ENCODE results near the gene ZSCAN32. TPM values are rescaled to one million over a fixed set of nuclear protein-coding genes. Genes with fewer than 3 reads are reported as not detected.

The ZSCAN32 gene
- total and polyA plus RNA-seq, 2 of the 8 experiments (the other 6 are each of a cell fraction or from before 2014, with no cell fraction given): 13.4 to 22.0 TPM

GRCh38 chr16:3389663-3390338 lies 11.0 kb downstream of the ZSCAN32 start:
- Histone ChIP-seq H4K8ac (ENCODE audit: extremely low read depth, insufficient read depth, low read length) (no peak overlapping the region), H2AFZ (ENCODE audit: low read length) (no peak overlapping the region), H3K9me3 (ENCODE audit: insufficient read depth in 2 of 2, low read depth in 1 of 2, low read length in 1 of 2) (peaks cover 10 to 18% of the 10 kb centered on the region in 2 experiments), H4K20me1 (replicated peaks in 1 of 2; ENCODE audit: control insufficient read depth in 1 of 2, insufficient read depth in 2 of 2, low read length in 2 of 2) (no peaks in the 10 kb centered on the region), H3K27me3 (replicated peaks in 1 of 4; ENCODE audit: control insufficient read depth in 3 of 4, extremely low read depth in 1 of 4, insufficient read depth in 3 of 4, low read length in 3 of 4) (no peaks in the 10 kb centered on the region), H2AK5ac (ENCODE audit: low read depth, low read length) (no peak overlapping the region), H3K14ac (ENCODE audit: insufficient read length) (no peak overlapping the region), H3K23me2 (ENCODE audit: low read depth, low read length) (no peaks in the 10 kb centered on the region), H3K4me1 (replicated peaks in 1 of 4; ENCODE audit: control insufficient read depth in 3 of 4, insufficient read depth in 4 of 4, low read length in 3 of 4) (no peaks in the 10 kb centered on the region), H3K9ac (replicated peaks in 1 of 4; ENCODE audit: extremely low read depth in 1 of 4, low read depth in 3 of 4, low read length in 3 of 4) (no peak overlapping the region), H4K5ac (ENCODE audit: insufficient read length, low read depth, low read length) (no peak overlapping the region), H3K27ac (ENCODE audit: low read depth, low read length) (no peak overlapping the region), H3K56ac (replicated peaks; ENCODE audit: insufficient read length, low read depth, low read length) (no peak overlapping the region), H2BK12ac (ENCODE audit: low read depth, low read length) (no peak overlapping the region), H3K4me2 (ENCODE audit: insufficient read depth in 1 of 2, low read depth in 2 of 2, low read length in 2 of 2) (no peak overlapping the region), H2BK15ac (ENCODE audit: low read length) (no peak overlapping the region), H3K4ac (replicated peaks; ENCODE audit: insufficient read length, low read depth, low read length) (no peak overlapping the region), H2BK5ac (ENCODE audit: low read depth, low read length) (no peak overlapping the region), H2BK120ac (replicated peaks; ENCODE audit: low read depth, low read length) (no peak overlapping the region), H2BK20ac (ENCODE audit: low read length) (no peak overlapping the region), H3K79me1 (ENCODE audit: low read depth, low read length) (no peaks in the 10 kb centered on the region), H3K79me2 (ENCODE audit: control insufficient read depth in 1 of 2, insufficient read depth in 2 of 2, low read length in 2 of 2) (no peaks in the 10 kb centered on the region; a peak in 1 of 4 replicates), H4K91ac (replicated peaks; ENCODE audit: insufficient read length, low read length) (no peak overlapping the region), H3K18ac (ENCODE audit: extremely low read depth, low read length) (no peak overlapping the region), H3K36me3 (ENCODE audit: control insufficient read depth in 2 of 4, insufficient read depth in 4 of 4, low read length in 3 of 4) (peaks cover 3 to 65% (median 38%) of the 10 kb centered on the region in 4 experiments; a peak in 6 of 8 replicates), H3K23ac (ENCODE audit: insufficient read length) (no peak overlapping the region), H3K4me3 (ENCODE audit: extremely low read depth in 1 of 4, insufficient read depth in 2 of 4, low read depth in 3 of 4, low read length in 4 of 4) (no peak overlapping the region)
- ChIA-PET CTCF (ENCODE audit: partially characterized antibody) (no interaction called here), POLR2A (ENCODE audit: partially characterized antibody) (no interaction called here)
- FAIRE-seq (no peak), DNase-seq (ENCODE audit: low read depth in 1 of 2, low spot score in 2 of 2) (no peak)
- WGBS, 2 experiments (ENCODE audit: extremely low coverage in 1 of 2, insufficient coverage in 1 of 2, insufficient read length in 1 of 2, insufficient replicate concordance in 2 of 2, low coverage in 1 of 2, low lambda C conversion rate in 2 of 2, missing lambda C conversion rate in 1 of 2): 97% methylated on average over 9 of the region's 9 CpGs; no CpG with 5 or more reads in 1 of the 2 experiments
- no peak for TF ChIP-seq SUZ12 (IDR thresholded peaks at IDR 0.05; ENCODE audit: low read length)
- no peak for TF ChIP-seq SIRT6 (IDR thresholded peaks at IDR 0.05; ENCODE audit: low read length)
- TF ChIP-seq NRF1 (IDR thresholded peaks at IDR 0.05; ENCODE audit: low read depth, low read length): no peak
- no peak for TF ChIP-seq KDM4A (IDR thresholded peaks at IDR 0.05; ENCODE audit: low read depth, low read length, severe bottlenecking)
- no peak for TF ChIP-seq ATF3 (IDR thresholded peaks at IDR 0.05; ENCODE audit: insufficient read depth, low read depth, low read length)
- no peak for TF ChIP-seq TAF7 (optimal IDR thresholded peaks at IDR 0.05; ENCODE audit: borderline replicate concordance, low read depth, low read length)
- no peak for TF ChIP-seq RNF2 (IDR thresholded peaks at IDR 0.05; ENCODE audit: borderline replicate concordance, low read depth, low read length, missing control alignments, poor library complexity, severe bottlenecking)
- no peak for TF ChIP-seq CREB1 (IDR thresholded peaks at IDR 0.05)
- no peak for TF ChIP-seq CEBPB (IDR thresholded peaks at IDR 0.05; ENCODE audit: low read depth, low read length)
- TF ChIP-seq POLR2A (IDR thresholded peaks at IDR 0.05; ENCODE audit: control extremely low read depth in 1 of 2, low read depth in 2 of 2, low read length in 2 of 2): no peak
- no peak for TF ChIP-seq CBX5 (IDR thresholded peaks at IDR 0.05; ENCODE audit: low read depth, low read length)
- TF ChIP-seq SP2 (IDR thresholded peaks at IDR 0.05; ENCODE audit: low read length): no peak
- TF ChIP-seq TAF1 (IDR thresholded peaks at IDR 0.05; ENCODE audit: low read depth, low read length): no peak
- no peak for TF ChIP-seq SIN3A (conservative IDR thresholded peaks at IDR 0.05 in 1 of 2, IDR thresholded peaks at IDR 0.05 in 1 of 2; ENCODE audit: low read depth in 1 of 2, low read length in 2 of 2)

All from H1 (cell line).